IMR-90 (cell line): ENCODE data around the gene ETFRF1. TPM values are rescaled to one million over a fixed set of nuclear protein-coding genes. Genes with fewer than 3 reads are reported as not detected.

Source experiments
- ATAC-seq: fragments of 200-7000 bp; cut with Tn5 transposase; 2 replicates; pipeline ENCODE4 v1.9.1; 2020; ENCODE audit warnings: low read depth, mild to moderate bottlenecking, moderate library complexity
- BruUV-seq: library from RNA; stranded (reverse); fragments of 400-500 nt; replicated peaks from 2 replicates; lab custom pipeline; 2021; lab: Mats Ljungman, UMichigan
- CTCF ChIA-PET: fragments of 300-600 bp; formaldehyde crosslinking; extraction: SDS; loops from one replicate; lab custom pipeline; 2021; ENCODE audit warnings: antibody characterized with exemption; lab: Yijun Ruan, JAX
- POLR2A ChIA-PET: fragments of 300-600 bp; sonication (Branson Sonifier 250); formaldehyde crosslinking; loops from one replicate; lab custom pipeline; 2022; ENCODE audit warnings: antibody characterized with exemption; ENCODE audit not compliant: unreplicated experiment; lab: Charles Lee
- DNase-seq: peaks from one replicate; pipeline ENCODE4 v3.0.0; 2013
- H2AFZ ChIP-seq: replicated peaks from 2 replicates; pipeline ENCODE3; 2013; ENCODE audit warnings: low read length, mild to moderate bottlenecking; ENCODE audit not compliant: poor library complexity
- H2AK5ac ChIP-seq: 2 replicates; pipeline ENCODE4 v1.6.1; 2013; ENCODE audit warnings: low read depth, low read length, inconsistent platforms
- H2AK9ac ChIP-seq: replicated peaks from 2 replicates; pipeline ENCODE3; 2013; ENCODE audit warnings: mild to moderate bottlenecking, low read depth, low read length, moderate library complexity; ENCODE audit not compliant: poor library complexity
- H2BK120ac ChIP-seq: 2 replicates; pipeline ENCODE4 v1.6.1; 2013; ENCODE audit warnings: low read depth, low read length, inconsistent platforms
- H2BK15ac ChIP-seq: 3 replicates; pipeline ENCODE4 v1.6.1; 2013; ENCODE audit warnings: low read depth, low read length, inconsistent platforms
- H2BK20ac ChIP-seq: 2 replicates; pipeline ENCODE4 v1.6.1; 2013; ENCODE audit warnings: low read depth, mild to moderate bottlenecking, inconsistent platforms, low read length, moderate library complexity
- H2BK5ac ChIP-seq: 2 replicates; pipeline ENCODE4 v1.6.1; 2013; ENCODE audit warnings: mild to moderate bottlenecking, low read depth, low read length, inconsistent platforms; ENCODE audit not compliant: poor library complexity, severe bottlenecking
- H3K14ac ChIP-seq: replicated peaks from 2 replicates; pipeline ENCODE4 v1.6.1; 2013; ENCODE audit warnings: low read depth, low read length, inconsistent platforms
- H3K18ac ChIP-seq: 2 replicates; pipeline ENCODE4 v1.6.1; 2013; ENCODE audit warnings: low read depth, low read length, control low read depth
- H3K23ac ChIP-seq: 2 replicates; pipeline ENCODE4 v1.6.1; 2013; ENCODE audit warnings: low read depth, low read length, inconsistent platforms
- H3K27ac ChIP-seq: 2 replicates; pipeline ENCODE4 v1.5.1; 2013; ENCODE audit warnings: mild to moderate bottlenecking, control low read depth, low read length; ENCODE audit not compliant: insufficient read depth
- H3K27me3 ChIP-seq: 2 replicates; pipeline ENCODE4 v1.6.1; 2013; ENCODE audit warnings: low read length; ENCODE audit not compliant: control insufficient read depth, insufficient read depth
- H3K36me3 ChIP-seq: 2 replicates; pipeline ENCODE4 v1.6.1; 2013; ENCODE audit warnings: low read length, mixed read lengths; ENCODE audit not compliant: control insufficient read depth, insufficient read depth
- H3K4ac ChIP-seq: 2 replicates; pipeline ENCODE4 v1.6.1; 2013; ENCODE audit warnings: low read depth, low read length, inconsistent platforms
- H3K4me1 ChIP-seq: 2 replicates; pipeline ENCODE4 v1.6.1; 2013; ENCODE audit warnings: low read length, mixed read lengths; ENCODE audit not compliant: control insufficient read depth, insufficient read depth
- H3K4me2 ChIP-seq: 2 replicates; pipeline ENCODE4 v1.6.1; 2013; ENCODE audit warnings: low read depth, mild to moderate bottlenecking, control low read depth, low read length, moderate library complexity
- H3K4me3 ChIP-seq: 2 replicates; pipeline ENCODE4 v1.5.1; 2013; ENCODE audit warnings: low read depth, mild to moderate bottlenecking, control low read depth, low read length, moderate library complexity; ENCODE audit not compliant: insufficient read depth
- H3K56ac ChIP-seq: 2 replicates; pipeline ENCODE4 v1.6.1; 2013; ENCODE audit warnings: low read length, inconsistent platforms; ENCODE audit not compliant: insufficient read depth; ENCODE audit errors: extremely low read depth
- H3K79me1 ChIP-seq, 2 experiments: 2 replicates each; pipeline ENCODE4 v1.6.1; 2013; ENCODE audit warnings: low read length in 2 of 2, inconsistent platforms in 1 of 2, low read depth in 1 of 2
- H3K9ac ChIP-seq: 2 replicates; pipeline ENCODE4 v1.6.1; 2013; ENCODE audit warnings: low read depth, low read length, control low read depth
- H3K9me1 ChIP-seq: 2 replicates; pipeline ENCODE4 v1.6.1; 2013; ENCODE audit warnings: low read length, inconsistent platforms; ENCODE audit not compliant: insufficient read depth
- H3K9me3 ChIP-seq: 2 replicates; pipeline ENCODE4 v1.6.1; 2013; ENCODE audit warnings: low read length; ENCODE audit not compliant: control insufficient read depth, insufficient read depth
- H4K20me1 ChIP-seq: 2 replicates; pipeline ENCODE4 v1.6.1; 2013; ENCODE audit warnings: low read length, inconsistent platforms; ENCODE audit not compliant: insufficient read depth
- H4K5ac ChIP-seq: 2 replicates; pipeline ENCODE4 v1.6.1; 2013; ENCODE audit warnings: mild to moderate bottlenecking, low read depth, low read length, control low read depth
- H4K8ac ChIP-seq, 2 experiments: 2 replicates each; pipeline ENCODE4 v1.6.1; 2013; ENCODE audit warnings: low read depth in 2 of 2, low read length in 2 of 2, control low read depth in 1 of 2, inconsistent platforms in 1 of 2
- H4K91ac ChIP-seq: 2 replicates; pipeline ENCODE4 v1.6.1; 2013; ENCODE audit warnings: low read depth, low read length, inconsistent platforms; ENCODE audit not compliant: insufficient read depth
- BHLHE40 ChIP-seq: fragments of 150-350 bp; IDR thresholded peaks from 2 replicates; pipeline ENCODE4 v1.6.1; 2016; ENCODE audit warnings: mild to moderate bottlenecking, low read depth, low read length
- CEBPB ChIP-seq: IDR thresholded peaks from 2 replicates; pipeline ENCODE4 v1.6.1; 2012; ENCODE audit warnings: low read depth, low read length, improper control_type of control experiment
- CHD1 ChIP-seq: IDR thresholded peaks from 2 replicates; pipeline ENCODE4 v1.6.1; 2012; ENCODE audit warnings: low read depth, low read length, improper control_type of control experiment
- FOS ChIP-seq: fragments of 150-350 bp; IDR thresholded peaks from 2 replicates; pipeline ENCODE4 v1.6.1; 2016; ENCODE audit warnings: low read depth, low read length
- MAFK ChIP-seq: IDR thresholded peaks from 2 replicates; pipeline ENCODE4 v1.6.1; 2012; ENCODE audit warnings: low read depth, low read length, improper control_type of control experiment
- NFE2L2 ChIP-seq: fragments of 150-350 bp; IDR thresholded peaks from 2 replicates; pipeline ENCODE4 v1.6.1; 2016; ENCODE audit warnings: low read depth, mild to moderate bottlenecking, low read length
- POLR2A ChIP-seq: IDR thresholded peaks from 2 replicates; pipeline ENCODE4 v1.6.1; 2012; ENCODE audit warnings: mild to moderate bottlenecking, low read depth, low read length
- RCOR1 ChIP-seq: IDR thresholded peaks from 2 replicates; pipeline ENCODE4 v1.6.1; 2012; ENCODE audit warnings: mild to moderate bottlenecking, low read length, improper control_type of control experiment; ENCODE audit not compliant: insufficient replicate concordance
- WGBS, 2 experiments: methylation state at CpG; one replicate each; pipeline versions ENCODE4 v1.1.5 to v1.1.7; 2013; ENCODE audit warnings: missing lambda C conversion rate in 2 of 2; ENCODE audit not compliant: insufficient read length in 1 of 2; ENCODE audit errors: extremely low coverage in 2 of 2; 5-methylcytosine and 5-hydroxymethylcytosine counted together
- dilution Hi-C: fragments of 300-500 bp; cut with HindIII; formaldehyde crosslinking; loops from one replicate; pipeline ENCODE4 v1.14.3; 2018; ENCODE audit warnings: low sequenced_read_pairs; ENCODE audit not compliant: unreplicated experiment
- in situ Hi-C: fragments of 300-500 bp; cut with MboI; formaldehyde crosslinking; loops from 3 replicates; pipeline ENCODE4 v1.14.3; 2019; ENCODE audit warnings: low sequenced_read_pairs, inconsistent platforms, mixed read lengths
- intact Hi-C: fragments of 100-400 bp; cut with micrococcal nuclease; formaldehyde crosslinking; loops from 2 replicates; pipeline ENCODE4 v1.10.0; 2022
- polyA plus RNA-seq, 3 experiments: library from polyadenylated mRNA; depleted of rRNA; stranded (reverse); fragments of >200 nt; gene quantifications; 2 replicates each; pipeline ENCODE4 v1.2.3, GENCODE V29; 2012; ENCODE audit warnings: low replicate concordance in 1 of 3
- total RNA-seq: library from RNA; depleted of rRNA; stranded (reverse); fragments of >200 nt; gene quantifications from 2 replicates; pipeline ENCODE4 v1.2.3, GENCODE V29; 2012
- TF ChIP-seq, protein P1 (sequence below): fragments of 150-350 bp; IDR thresholded peaks from 2 replicates; pipeline ENCODE4 v1.6.1; 2017; ENCODE audit warnings: mild to moderate bottlenecking, antibody characterized with exemption, low read length, low read depth
- TF ChIP-seq, protein P2 (sequence below): fragments of 150-350 bp; IDR thresholded peaks from 2 replicates; pipeline ENCODE4 v1.6.1; 2016; ENCODE audit warnings: low read depth, mild to moderate bottlenecking, low read length, moderate library complexity, borderline replicate concordance

Gene ETFRF1
- total and polyA plus RNA-seq, 2 of the 4 experiments (the other 2 are of a cell fraction), result 8.6 to 14.4 TPM

DNA sequence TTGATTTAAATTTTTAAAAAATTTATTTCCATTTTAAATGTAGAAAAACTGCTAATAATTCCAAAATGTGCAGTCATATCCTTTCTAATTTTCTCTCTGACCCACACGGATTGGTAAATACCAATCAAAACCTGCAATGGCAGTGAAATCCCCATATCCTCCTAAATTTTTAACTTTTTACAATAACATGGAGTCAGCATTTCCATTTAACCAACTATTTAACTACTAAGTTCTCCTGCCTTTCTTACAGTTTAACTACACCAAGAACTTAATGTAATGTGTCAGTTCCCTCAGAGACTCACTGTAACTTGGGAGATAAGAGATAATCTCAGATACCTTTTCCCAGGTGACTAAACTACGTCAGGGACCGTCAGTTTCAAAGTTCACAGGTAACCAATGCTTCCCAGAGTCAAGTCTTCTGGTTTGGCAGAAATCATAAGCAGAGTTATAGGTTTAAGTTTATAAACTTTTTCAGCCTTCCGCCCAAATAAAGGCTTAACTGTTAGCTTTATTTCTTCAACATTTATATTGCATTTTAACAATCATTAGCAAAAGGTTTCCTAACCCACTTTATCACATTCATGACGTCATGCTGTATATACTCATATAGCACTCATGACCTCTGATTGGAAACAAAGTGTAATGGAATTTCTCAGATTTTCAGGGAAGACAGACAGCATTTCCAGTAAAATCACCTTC lies 48.1 kb downstream of the ETFRF1 start:
- H2AK9ac ChIP-seq, result no peak overlapping the region
- 0 out of 2 replicates have a peak, but pooled peaks cover 2% of the 10 kb centered on the region for H3K9me1 ChIP-seq
- H3K27me3 ChIP-seq, result no peaks in the 10 kb centered on the region
- H3K4me2 ChIP-seq, result no peak overlapping the region; the same call in 1 of the 2 replicates
- no peak overlapping the region for H3K14ac ChIP-seq
- H3K18ac ChIP-seq, result no peak overlapping the region; the same call in 1 of the 2 replicates
- dilution Hi-C loops, result no loop called here
- H3K36me3 ChIP-seq, result peaks cover 3% of the 10 kb centered on the region
- no peak overlapping the region for H3K4ac ChIP-seq
- no peak overlapping the region for H4K8ac ChIP-seq
- BruUV-seq, result no TSS peak
- H3K56ac ChIP-seq, result no peak overlapping the region
- no peak overlapping the region for H2BK20ac ChIP-seq
- DNase-seq (peak; percentile 74), ATAC-seq (peak; percentile 29; the same call in 1 of the 2 replicates)
- TF ChIP-seq RCOR1, result no peak
- TF ChIP-seq NFE2L2, result no peak
- TF ChIP-seq POLR2A, result no peak
- 0 out of 2 replicates have a peak, but pooled peaks have one; percentile 41 for TF ChIP-seq CEBPB
- TF ChIP-seq, protein P1, sequence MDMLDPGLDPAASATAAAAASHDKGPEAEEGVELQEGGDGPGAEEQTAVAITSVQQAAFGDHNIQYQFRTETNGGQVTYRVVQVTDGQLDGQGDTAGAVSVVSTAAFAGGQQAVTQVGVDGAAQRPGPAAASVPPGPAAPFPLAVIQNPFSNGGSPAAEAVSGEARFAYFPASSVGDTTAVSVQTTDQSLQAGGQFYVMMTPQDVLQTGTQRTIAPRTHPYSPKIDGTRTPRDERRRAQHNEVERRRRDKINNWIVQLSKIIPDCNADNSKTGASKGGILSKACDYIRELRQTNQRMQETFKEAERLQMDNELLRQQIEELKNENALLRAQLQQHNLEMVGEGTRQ, result no peak
- no peak for TF ChIP-seq BHLHE40
- TF ChIP-seq, protein P2, sequence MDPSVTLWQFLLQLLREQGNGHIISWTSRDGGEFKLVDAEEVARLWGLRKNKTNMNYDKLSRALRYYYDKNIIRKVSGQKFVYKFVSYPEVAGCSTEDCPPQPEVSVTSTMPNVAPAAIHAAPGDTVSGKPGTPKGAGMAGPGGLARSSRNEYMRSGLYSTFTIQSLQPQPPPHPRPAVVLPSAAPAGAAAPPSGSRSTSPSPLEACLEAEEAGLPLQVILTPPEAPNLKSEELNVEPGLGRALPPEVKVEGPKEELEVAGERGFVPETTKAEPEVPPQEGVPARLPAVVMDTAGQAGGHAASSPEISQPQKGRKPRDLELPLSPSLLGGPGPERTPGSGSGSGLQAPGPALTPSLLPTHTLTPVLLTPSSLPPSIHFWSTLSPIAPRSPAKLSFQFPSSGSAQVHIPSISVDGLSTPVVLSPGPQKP, result no peak
- no peak for TF ChIP-seq CHD1
- no peak for TF ChIP-seq FOS
- TF ChIP-seq MAFK, result peak; percentile 39; the same call in 1 of the 2 replicates
- no peak overlapping the region for H3K4me3 ChIP-seq
- WGBS, 2 experiments, result 100% methylated on average over 1 of the region's 5 CpGs; no CpG with 5 or more reads in 1 of the 2 experiments
- no peak overlapping the region for H3K9ac ChIP-seq
- H4K20me1 ChIP-seq, result peaks cover 15% of the 10 kb centered on the region; the same call in 1 of the 2 replicates
- H3K27ac ChIP-seq, result no peak overlapping the region
- H3K4me1 ChIP-seq, result peaks cover 6% of the 10 kb centered on the region
- ChIA-PET POLR2A (interaction anchor here (0.7 kb wide), 1 partner anchor 75 kb away, joined by 4 read pairs; no protein-coding TSS in a partner anchor), CTCF (no interaction called here)
- no peak overlapping the region for H3K23ac ChIP-seq
- no peak overlapping the region for H2AK5ac ChIP-seq
- H4K91ac ChIP-seq, result no peak overlapping the region
- H2BK15ac ChIP-seq, result no peak overlapping the region
- H4K5ac ChIP-seq, result no peak overlapping the region
- H2BK5ac ChIP-seq, result peak overlapping the region; percentile 78
- intact Hi-C loops, result loop anchor here (10.0 kb wide), 2 partner anchors 312 to 782 kb away; partner anchors contain the start of gene LMNTD1
- H2BK120ac ChIP-seq, result no peak overlapping the region
- H2AFZ ChIP-seq, result no peak overlapping the region
- H3K9me3 ChIP-seq, result no peaks in the 10 kb centered on the region
- in situ Hi-C loops, result loop anchor here (25.0 kb wide), 1 partner anchor 794 kb away; no protein-coding TSS in a partner anchor
- peaks cover 6 to 61% of the 10 kb centered on the region in 2 experiments; a peak in 3 of 4 replicates for H3K79me1 ChIP-seq
